ENCODE measurements around the gene LRRC36. TPM values are rescaled to one million over a fixed set of nuclear protein-coding genes. Genes with fewer than 3 reads are reported as not detected.
A peak's percentile ranks its signal among the peaks of the same experiment; 100 is the strongest.

Gene LRRC36
- total and polyA plus RNA-seq, 9 of the 15 experiments (the other 6 are each of a cell fraction or from before 2014, with no cell fraction given), result 0.09 to 0.40 (median 0.17) TPM; not detected in 1

- no peak for TF ChIP-seq BACH1 (tag; IDR thresholded peaks at IDR 0.05)
- TF ChIP-seq NR0B1 (IDR thresholded peaks at IDR 0.05; ENCODE audit: partially characterized antibody), result no peak
- TF ChIP-seq CHD2 (IDR thresholded peaks at IDR 0.05; ENCODE audit: low read depth, low read length), result peak; percentile 30
- no peak for TF ChIP-seq NCOA1 (IDR thresholded peaks at IDR 0.05; ENCODE audit: low read depth)
- no peak for TF ChIP-seq PML (IDR thresholded peaks at IDR 0.05; ENCODE audit: low read length)
- TF ChIP-seq, protein P1, sequence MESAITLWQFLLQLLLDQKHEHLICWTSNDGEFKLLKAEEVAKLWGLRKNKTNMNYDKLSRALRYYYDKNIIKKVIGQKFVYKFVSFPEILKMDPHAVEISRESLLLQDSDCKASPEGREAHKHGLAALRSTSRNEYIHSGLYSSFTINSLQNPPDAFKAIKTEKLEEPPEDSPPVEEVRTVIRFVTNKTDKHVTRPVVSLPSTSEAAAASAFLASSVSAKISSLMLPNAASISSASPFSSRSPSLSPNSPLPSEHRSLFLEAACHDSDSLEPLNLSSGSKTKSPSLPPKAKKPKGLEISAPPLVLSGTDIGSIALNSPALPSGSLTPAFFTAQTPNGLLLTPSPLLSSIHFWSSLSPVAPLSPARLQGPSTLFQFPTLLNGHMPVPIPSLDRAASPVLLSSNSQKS (CRISPR knock-in tag; IDR thresholded peaks at IDR 0.05), result no peak
- TF ChIP-seq, protein P2, sequence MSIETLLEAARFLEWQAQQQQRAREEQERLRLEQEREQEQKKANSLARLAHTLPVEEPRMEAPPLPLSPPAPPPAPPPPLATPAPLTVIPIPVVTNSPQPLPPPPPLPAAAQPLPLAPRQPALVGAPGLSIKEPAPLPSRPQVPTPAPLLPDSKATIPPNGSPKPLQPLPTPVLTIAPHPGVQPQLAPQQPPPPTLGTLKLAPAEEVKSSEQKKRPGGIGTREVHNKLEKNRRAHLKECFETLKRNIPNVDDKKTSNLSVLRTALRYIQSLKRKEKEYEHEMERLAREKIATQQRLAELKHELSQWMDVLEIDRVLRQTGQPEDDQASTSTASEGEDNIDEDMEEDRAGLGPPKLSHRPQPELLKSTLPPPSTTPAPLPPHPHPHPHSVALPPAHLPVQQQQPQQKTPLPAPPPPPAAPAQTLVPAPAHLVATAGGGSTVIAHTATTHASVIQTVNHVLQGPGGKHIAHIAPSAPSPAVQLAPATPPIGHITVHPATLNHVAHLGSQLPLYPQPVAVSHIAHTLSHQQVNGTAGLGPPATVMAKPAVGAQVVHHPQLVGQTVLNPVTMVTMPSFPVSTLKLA (conservative IDR thresholded peaks at IDR 0.05), result peak in 1 of 2 experiments; percentile 63; a peak in 1 of 4 replicates
- TF ChIP-seq, protein P3, sequence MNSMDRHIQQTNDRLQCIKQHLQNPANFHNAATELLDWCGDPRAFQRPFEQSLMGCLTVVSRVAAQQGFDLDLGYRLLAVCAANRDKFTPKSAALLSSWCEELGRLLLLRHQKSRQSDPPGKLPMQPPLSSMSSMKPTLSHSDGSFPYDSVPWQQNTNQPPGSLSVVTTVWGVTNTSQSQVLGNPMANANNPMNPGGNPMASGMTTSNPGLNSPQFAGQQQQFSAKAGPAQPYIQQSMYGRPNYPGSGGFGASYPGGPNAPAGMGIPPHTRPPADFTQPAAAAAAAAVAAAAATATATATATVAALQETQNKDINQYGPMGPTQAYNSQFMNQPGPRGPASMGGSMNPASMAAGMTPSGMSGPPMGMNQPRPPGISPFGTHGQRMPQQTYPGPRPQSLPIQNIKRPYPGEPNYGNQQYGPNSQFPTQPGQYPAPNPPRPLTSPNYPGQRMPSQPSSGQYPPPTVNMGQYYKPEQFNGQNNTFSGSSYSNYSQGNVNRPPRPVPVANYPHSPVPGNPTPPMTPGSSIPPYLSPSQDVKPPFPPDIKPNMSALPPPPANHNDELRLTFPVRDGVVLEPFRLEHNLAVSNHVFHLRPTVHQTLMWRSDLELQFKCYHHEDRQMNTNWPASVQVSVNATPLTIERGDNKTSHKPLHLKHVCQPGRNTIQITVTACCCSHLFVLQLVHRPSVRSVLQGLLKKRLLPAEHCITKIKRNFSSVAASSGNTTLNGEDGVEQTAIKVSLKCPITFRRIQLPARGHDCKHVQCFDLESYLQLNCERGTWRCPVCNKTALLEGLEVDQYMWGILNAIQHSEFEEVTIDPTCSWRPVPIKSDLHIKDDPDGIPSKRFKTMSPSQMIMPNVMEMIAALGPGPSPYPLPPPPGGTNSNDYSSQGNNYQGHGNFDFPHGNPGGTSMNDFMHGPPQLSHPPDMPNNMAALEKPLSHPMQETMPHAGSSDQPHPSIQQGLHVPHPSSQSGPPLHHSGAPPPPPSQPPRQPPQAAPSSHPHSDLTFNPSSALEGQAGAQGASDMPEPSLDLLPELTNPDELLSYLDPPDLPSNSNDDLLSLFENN (IDR thresholded peaks at IDR 0.05; ENCODE audit: low read depth in 2 of 2, low read length in 2 of 2), result no peak
- TF ChIP-seq EHMT2 (IDR thresholded peaks at IDR 0.05), result no peak
- TF ChIP-seq ZNF3 (CRISPR knock-in tag; IDR thresholded peaks at IDR 0.05), result no peak
- TF ChIP-seq ZNF12 (CRISPR knock-in tag; IDR thresholded peaks at IDR 0.05), result no peak
- no peak for TF ChIP-seq NFYB (IDR thresholded peaks at IDR 0.05; ENCODE audit: extremely low read depth, insufficient read length)
Measured at GRCh38 chr16:67396159-67397035, 69.8 kb downstream of the LRRC36 start (continued).

All from K562 (cell line).